Measurements from ENCODE around the gene ATP4A. TPM values are rescaled to one million over a fixed set of nuclear protein-coding genes. Genes with fewer than 3 reads are reported as not detected.

ATP4A gene
- total RNA-seq, 1 donor from 2014 or later, result not detected

- peak; percentile 10 for TF ChIP-seq CTCF (IDR thresholded peaks at IDR 0.05)
- no peak for DNase-seq
- no peaks in the 10 kb centered on the region for H3K9me3 ChIP-seq
- no peak overlapping the region for H3K27ac ChIP-seq
- H3K4me3 ChIP-seq, result no peak overlapping the region
- intact Hi-C loops (cut with DNase I), result no loop called here
- ATAC-seq, result no peak
- peaks cover 17% of the 10 kb centered on the region for H3K27me3 ChIP-seq
- H3K36me3 ChIP-seq, result no peaks in the 10 kb centered on the region
- H3K4me1 ChIP-seq, result peaks cover 6% of the 10 kb centered on the region
Observed at GRCh38 chr19:35555301-35556005, 8.0 kb downstream of the ATP4A start.

DNA sequence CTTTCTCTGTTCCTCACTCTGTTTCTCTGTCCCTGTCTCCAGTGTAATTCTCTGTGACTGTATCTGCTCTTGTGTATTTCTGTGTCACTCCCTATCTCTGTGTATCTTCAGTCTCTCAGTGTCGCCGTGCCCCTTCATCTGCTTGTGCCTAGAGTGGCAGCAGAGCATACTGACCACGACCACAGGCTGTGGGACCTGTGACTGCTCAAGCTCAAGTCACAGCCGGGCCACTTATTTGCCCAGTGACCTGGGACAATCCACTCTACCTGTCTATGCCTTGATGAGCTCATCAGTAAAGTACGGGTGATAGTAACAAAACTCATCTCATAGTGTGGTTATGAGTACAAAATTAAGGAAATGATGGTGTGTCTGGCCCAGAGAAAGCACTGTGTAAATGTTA lies 9.4 kb downstream of the ATP4A start:
- H3K4me1 ChIP-seq, result peaks cover 6% of the 10 kb centered on the region
- no peaks in the 10 kb centered on the region for H3K9me3 ChIP-seq
- TF ChIP-seq CTCF (IDR thresholded peaks at IDR 0.05), result no peak
- DNase-seq, result no peak
- ATAC-seq, result no peak
- intact Hi-C loops (cut with DNase I), result no loop called here
- H3K27me3 ChIP-seq, result peaks cover 12% of the 10 kb centered on the region
- H3K4me3 ChIP-seq, result no peak overlapping the region
- no peak overlapping the region for H3K27ac ChIP-seq
- H3K36me3 ChIP-seq, result no peaks in the 10 kb centered on the region

GRCh38 chr19:35553385-35554000 lies 10.0 kb downstream of the ATP4A start:
- Histone ChIP-seq H3K4me3 (no peak overlapping the region), H3K36me3 (no peaks in the 10 kb centered on the region), H3K27me3 (peaks cover 6% of the 10 kb centered on the region), H3K9me3 (no peaks in the 10 kb centered on the region), H3K27ac (no peak overlapping the region), H3K4me1 (peaks cover 6% of the 10 kb centered on the region)
- no peak for ATAC-seq
- no peak for DNase-seq
- TF ChIP-seq CTCF (IDR thresholded peaks at IDR 0.05), result no peak
- intact Hi-C loops (cut with DNase I), result no loop called here

DNA sequence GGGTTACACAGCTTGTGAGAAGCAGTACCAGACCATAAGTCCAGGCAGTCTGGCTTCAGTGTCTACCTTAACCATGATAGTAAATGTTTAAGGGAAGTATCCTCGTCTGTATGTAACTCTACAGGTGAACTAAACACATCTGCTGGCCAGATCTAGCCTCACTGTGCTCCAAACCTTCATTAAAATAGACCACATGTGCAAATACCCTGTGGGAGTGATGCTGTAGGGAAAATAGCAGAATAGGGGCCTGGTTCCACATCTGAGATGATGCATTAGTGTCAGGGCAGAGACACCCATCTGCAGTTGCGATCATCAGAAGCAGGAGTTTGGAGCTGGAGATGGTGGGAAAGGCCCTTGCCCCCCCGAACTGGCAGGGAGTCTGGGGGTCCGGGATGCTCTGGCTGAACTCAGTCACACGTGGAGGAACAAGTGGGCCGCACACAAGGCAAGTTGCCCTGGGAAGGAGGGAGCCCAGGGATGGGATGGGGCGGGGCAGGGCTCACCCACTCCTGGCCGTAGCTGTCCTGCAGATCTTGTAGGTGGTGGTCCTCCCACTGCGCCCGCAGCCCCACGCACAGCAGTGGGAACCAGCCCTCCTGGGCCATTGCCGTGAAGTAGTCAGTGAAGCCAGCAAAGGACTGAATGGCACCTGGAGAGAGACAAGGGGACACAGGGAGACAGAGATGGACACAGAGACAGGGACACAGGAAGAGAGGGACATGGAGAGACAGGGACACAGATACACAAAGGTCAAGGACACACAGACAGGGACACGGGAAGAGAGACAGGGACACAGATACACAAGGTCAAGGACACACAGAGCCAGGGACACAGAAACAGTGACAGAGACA lies 10.7 kb downstream of the ATP4A start:
- ATAC-seq, result no peak
- Histone ChIP-seq H3K27ac (no peak overlapping the region), H3K27me3 (no peaks in the 10 kb centered on the region), H3K4me3 (no peak overlapping the region), H3K9me3 (no peaks in the 10 kb centered on the region), H3K4me1 (no peaks in the 10 kb centered on the region), H3K36me3 (no peaks in the 10 kb centered on the region)
- no peak for DNase-seq
- intact Hi-C loops (cut with DNase I), result no loop called here
- no peak for TF ChIP-seq CTCF (IDR thresholded peaks at IDR 0.05)

- ATAC-seq (no peak), DNase-seq (no peak)
- no peak overlapping the region for H3K4me3 ChIP-seq
- H3K36me3 ChIP-seq, result no peaks in the 10 kb centered on the region
- no peaks in the 10 kb centered on the region for H3K9me3 ChIP-seq
- H3K27me3 ChIP-seq, result no peaks in the 10 kb centered on the region
- H3K27ac ChIP-seq, result no peak overlapping the region
- peaks cover 7% of the 10 kb centered on the region for H3K4me1 ChIP-seq
- no peak for TF ChIP-seq CTCF (IDR thresholded peaks at IDR 0.05)
- intact Hi-C loops (cut with DNase I), result no loop called here
Observed at GRCh38 chr19:35551091-35551810, 12.2 kb downstream of the ATP4A start.
